ENCODE measurements around the gene TMEM181.
"Not testable (repeated sequence)": the region's sequence is repeated elsewhere in the genome, so short reads cannot be mapped to it uniquely, and the experiment has no call there.

TMEM181 gene

DNA sequence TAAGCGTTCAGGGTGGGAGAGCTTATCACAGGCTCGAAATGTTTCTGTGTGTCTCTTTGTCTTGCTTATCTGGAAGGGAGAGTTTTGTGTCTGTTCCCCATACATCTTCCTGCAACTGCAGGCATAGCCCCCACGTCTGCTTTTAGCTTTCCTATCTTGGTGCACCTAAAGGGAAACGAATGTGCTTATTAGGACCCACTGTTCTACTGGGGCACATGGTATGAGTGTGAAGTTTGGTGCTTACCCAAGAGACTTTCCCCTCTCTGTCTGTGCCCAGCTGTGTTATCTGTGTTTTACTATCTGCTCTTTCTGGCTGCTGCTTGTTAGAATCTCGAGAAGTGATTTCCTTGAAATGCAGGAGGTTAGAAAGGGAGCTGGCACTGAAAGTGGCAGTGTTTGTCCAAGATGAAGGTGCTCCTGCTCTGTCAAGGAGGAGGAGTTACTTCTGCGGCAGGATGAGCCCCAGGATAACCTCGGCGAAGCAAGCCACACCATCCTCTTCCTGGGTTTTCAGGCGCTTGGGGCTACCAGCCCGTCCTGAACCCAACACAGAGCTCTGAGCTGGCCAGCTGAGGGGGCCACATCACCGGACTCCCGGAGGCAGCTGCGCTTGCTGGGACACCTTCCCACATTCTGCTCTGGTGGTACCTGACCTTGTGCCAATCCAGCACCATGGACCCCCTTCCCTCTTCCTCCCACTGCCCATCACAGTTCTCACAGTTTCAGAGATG lies 61.2 kb downstream of the TMEM181 start:
- no peak for DNase-seq

DNA sequence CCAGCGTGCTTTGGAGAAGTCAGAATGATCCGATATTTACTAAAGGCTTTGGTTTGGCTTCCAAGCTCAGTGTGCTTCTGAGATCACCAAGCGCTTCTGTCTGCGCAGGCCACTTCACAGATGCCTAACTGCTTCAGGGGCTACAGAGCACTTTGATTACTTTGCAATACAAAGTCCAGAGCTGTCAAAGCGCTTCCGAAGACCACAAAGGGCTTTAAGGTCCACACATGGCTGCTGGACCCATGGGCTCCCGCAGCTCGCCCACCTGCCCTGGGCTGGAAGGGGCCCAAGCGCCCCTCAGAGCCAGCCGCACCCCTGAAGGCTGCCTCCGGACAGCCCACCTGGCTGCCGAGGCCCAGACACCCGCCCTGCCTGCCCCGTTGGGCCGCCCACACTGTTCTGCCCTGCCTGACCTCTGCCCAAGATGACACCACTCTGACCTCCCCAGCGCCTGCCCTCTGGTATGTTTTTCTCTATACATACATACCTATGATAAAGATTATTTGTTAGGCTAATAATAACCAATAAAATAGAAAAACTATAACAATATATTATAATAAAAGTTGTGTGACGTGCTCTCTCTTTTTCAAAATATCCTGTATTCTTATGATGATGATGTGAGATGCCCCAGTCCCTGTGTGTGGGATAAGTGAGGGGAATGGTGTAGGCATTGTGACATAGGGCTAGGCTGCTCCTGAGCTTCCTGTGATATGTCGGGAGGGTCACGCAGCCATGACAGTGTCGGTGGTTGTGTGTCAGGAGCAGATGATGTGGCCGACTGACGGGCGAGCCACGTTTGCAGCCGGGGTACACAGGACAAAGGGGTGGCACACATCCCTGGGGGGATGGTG lies 62.0 kb downstream of the TMEM181 start:
- DNase-seq: no peak

DNA sequence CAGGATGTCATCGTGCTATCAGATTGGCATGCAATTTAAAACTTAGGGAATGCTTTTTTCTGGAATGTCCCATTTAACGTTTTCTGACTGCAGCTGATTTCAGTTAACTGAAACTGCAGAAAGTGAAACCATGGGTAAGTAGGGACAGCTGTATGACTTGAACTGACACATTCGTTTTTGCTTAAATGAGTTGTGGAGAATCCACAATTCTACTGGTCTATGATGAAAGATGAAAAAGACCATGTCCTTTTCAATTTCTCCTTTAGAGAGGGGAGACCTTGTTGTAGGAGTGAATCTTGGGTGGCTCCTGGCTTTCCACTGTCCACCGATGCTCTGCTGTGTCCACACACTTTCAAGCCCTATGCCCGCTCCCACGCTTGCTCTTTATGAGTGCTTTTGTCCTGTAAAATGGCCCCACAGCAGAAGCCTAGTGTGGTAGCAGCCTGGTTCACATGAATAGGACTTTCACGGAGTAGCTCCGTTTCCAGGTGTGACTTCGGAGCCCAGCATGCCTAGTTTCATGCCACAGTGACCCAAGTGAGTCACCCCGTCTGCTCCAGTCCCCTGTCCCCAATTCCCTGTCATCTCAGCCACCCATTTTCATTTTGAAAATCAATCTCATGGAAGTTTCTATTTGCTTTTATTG lies 62.8 kb downstream of the TMEM181 start:
- DNase-seq: no peak

DNA sequence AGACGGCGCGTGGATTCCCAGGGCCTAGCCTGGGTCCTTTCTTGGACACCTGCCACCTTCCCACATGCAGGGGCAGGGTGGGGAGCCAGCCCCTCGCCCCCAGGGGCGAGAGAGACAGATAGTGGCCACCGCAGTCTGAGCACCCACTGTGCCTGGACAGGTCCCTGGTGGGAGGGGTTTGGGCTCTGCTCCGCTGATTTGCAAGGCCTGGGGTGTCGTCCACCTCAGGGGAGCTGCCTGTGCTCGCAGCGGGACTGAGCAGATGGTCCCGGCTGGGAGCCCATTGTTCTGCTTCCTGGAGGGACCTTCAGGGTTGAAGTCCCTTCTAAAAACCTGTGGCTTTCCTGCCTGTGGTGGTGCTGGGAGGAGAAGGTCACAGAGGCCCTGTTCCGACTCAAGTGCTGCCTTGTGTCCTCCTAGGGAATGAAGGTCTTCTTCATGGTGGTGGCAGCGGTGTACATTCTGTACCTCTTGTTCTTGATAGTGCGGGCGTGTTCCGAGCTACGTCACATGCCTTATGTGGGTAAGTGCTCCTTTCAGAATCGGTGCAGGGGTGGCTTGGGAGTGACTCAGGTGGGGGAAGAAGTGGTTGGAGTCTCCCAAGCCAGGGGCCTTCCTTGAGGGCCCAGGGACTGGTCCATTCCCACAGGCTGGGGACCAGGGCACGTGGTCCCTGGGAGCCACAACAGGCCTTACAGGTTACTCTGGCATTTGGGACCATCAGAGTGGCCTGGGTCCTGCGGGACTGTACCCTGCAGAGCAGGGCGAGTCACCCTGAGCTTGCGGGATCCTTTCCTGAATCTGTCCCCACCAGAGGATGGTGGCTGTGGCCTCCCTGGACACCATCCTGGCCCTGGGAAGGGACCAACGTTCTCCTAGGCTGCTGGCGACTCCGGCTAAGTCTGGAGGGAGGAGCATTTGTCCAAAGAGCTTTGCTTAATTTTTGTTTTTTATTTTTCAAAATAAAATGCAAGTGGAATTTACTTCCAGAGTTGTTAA lies 65.1 kb downstream of the TMEM181 start:
- peak in 16 of 56 donors; percentile 5 to 77 (median 32) for DNase-seq

DNA sequence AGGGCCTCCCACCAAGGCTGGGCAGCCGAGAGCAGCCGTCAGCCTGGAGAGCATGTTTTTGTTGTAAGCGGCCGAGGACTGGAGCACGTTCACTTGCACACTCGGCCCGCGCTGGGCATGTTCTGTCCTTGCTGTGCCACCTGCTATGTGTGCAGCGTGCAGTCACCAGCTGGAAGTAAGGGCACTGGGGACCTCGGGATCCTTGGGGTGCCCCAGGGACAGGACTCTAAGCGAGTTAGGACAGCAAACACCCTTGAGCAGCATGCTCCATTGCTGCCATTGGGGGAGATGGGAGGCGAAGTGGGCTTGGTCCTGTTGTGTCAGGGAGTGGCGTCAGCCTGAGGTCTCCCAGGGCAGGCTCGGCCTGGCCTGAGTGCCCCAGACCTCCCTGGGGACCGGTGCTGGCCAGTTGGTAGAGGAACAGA lies 66.0 kb downstream of the TMEM181 start:
- DNase-seq: no peak

DNA sequence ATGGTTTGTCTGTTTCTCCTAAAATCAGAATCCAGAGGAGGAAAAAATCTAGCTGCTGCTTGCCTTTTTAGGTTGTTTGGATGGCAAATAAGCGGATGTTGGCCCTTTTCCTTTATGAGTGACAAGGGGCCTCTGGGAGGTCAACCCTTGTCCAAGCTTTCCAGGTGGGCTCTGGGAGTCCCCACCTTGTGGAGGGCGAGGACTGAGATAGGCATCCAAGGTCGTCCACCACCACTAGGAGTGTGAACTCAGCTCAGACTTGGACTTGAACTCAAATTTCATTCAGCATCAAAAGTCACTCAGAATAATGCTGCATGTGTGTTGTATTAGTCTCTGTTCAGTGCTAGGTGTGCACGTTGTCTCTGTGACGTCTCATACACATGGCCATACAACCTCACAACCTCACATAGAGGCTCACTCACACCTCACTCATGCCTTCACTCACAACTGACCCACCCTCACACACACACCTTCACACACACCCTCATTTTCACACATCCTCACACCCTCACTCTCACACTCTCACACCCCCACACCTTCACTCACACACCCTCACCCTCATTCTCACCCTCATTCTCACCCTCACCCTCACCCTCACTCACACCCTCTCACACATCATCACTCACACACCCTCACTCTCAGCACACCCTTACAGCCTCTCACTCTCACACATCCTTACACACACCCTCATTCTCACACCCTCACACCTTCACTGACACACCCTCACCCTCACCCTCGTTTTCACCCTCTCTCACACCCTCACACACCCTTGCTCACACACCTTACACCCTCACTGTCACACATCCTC lies 66.7 kb downstream of the TMEM181 start:
- DNase-seq: no peak

DNA sequence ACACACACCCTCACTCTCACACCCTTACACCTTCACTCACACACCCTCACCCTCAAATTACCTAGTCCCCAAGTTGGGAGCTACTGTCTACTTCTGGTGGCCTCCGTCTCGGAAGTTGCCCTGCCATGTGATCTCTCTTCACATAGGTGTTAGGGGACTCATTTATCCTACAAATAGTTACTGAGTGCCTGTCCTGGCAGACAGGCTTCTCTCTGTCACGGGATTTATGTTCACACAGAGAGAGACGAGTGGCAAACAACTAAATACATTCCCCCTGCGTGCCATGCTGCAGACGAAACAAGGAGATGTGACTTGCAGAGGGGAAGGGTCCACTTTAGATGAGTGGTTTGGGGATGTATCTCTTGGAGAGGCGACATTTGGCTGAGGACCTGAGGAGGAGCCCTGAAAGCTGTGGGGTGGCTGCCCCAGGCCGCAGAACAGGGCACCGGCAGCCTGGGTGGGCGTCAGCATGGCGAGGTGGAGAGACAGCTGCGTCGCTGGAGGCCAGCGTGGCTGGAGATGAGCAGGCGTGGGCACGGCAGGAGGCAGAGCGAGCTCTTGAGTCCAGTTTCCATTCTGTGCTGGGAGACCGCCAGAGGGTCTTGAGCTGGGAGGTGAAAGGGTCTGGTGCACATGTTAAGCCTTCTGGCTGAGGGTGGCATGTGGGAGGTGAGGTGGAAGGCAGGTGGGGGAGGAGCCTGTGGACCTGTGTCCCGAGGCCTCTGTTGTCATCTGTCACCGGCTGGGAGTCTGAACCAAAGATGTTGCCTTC lies 67.5 kb downstream of the TMEM181 start:
- no peak for DNase-seq

DNA sequence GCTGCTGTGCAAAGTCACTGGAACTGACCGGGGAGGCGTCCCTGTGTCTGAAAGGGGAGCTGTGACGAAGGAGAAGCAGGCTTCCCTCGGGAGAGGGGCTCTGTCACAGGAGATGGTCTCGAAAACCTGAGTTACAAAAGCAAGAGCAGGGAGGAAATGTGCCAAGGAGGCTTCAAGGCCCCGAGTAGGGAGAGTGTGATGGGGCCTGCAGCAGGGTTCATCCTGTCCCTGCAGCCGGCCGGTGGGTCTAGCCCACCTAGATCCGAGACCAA lies 68.0 kb downstream of the TMEM181 start:
- DNase-seq: no peak

DNA sequence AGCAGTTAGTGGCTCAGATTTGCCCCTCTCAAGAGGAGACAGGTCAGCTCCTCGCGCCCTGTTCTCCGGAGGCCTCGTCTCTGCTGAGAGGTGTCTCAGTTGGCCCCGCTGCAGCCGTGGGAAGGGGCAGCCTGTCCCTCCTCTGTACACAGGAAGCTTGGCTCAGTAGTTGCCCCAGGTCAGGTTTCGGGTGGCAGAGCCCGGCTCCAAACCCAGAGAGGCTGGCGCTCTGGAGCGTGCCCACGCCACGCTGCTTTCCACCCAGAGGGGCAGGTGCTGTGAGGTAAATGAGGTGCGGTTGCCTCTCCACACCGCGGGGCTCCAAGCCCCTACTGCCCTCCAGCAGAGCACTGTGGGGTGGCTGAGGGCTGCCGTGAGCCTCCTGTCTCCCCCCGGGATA lies 68.7 kb downstream of the TMEM181 start:
- DNase-seq: no peak

DNA sequence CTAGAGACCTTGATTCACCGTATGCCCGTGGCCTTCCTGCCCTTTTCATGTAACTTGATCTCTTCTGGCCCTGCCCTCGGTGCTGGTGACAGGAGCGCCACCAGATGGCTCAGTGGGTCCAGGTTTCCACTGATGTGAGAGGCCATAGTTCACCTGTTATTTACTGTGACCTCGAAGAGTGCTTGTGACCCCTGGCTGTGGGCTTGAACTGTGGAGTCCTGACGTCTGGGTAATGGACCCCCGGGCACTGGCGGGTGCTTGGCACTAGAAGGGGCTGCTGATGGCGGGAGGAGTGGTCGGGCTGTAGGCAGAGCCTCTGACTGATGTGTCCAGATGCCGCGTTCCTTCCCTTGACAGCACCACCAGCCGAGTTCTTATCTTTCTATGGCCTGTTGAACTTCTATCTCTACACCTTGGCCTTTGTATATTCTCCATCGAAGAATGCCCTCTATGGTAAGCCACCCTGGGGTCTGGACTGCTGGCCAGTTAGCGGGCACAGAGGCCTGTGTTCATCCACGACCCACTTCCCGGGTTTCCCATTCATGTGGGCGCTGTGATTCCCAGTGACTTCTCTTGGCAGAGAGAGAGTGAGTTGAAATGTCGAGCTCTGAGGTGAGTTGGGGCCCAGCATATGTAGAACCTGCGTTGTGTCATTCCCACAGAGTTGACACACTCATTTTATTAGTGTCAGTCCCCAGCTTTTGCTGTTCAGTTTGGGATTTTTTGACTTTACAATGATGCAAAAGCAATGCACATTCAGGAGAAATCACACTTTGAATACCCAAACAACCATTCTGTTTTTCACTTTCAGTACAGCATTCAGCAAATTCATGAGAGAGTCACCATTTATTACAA lies 69.7 kb downstream of the TMEM181 start:
- DNase-seq: no peak

DNA sequence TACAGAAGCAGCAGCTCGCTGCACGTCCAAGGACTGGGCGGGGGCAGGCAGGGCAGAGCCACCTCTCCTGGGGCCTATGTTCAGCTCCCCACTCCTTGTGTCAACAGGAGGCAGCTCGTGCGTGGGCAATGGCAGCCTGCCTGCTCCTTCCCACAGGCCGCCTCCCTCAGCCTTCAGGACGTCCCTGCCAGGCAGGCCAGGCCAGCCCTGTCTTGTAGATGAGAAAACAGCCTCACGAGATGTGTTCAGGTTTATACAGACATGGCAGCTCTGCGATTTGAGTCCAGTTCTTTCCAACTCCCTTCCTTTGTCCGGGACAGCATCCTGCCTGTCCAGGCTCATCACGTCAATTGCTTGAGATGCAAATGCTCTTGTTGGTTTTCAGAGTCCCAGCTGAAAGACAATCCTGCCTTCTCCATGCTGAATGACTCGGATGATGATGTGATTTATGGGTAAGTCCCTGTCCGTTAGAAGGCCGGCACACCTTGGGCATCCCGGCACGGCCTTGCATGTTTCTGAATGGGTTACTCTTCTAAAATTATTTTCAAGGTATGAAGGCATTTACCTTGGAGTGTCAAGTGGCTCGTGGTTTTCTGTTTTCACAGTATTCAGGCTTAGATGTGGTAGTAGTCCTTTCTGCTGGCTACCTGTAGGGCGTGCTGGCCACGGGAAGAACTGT lies 71.2 kb downstream of the TMEM181 start:
- DNase-seq: no peak

DNA sequence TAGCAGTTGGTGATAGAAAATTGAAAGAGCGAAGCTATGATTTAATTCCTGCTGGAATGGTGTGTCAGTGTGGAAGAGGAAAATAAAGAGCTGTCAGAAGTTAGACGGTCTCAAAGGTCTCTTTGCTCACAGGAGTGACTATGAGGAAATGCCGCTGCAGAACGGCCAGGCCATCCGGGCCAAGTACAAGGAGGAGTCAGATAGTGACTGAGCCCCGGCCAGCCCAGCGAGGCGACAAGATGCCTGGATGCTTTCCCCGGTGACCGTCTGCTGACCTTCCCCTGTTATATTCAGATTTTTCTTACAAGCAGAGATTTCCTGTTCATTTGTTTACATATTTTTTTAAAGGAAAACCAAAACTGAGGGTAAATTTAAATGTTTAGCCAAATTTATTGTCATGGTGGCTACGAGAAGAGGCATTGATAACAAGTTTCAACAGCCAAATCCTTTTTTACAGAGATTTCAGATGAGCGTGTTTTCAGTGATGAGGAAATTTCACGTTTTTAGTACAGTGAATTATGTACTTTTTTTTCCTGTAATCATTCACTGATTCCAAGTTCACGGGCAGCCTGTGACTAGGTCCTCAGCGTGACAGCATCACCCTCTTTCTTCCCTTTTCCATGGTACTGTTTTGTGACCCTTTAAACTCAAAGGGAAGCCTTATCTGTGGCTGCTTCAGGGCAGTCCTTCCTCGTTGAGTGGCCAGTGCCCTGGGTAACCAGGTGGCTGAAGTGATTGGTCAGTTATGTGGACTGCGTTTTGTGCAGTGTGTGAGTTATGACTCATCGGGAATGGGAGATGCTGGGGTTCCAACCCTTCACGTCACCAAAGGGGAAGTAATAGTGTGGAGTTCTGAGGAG lies 72.0 kb downstream of the TMEM181 start:
- no peak for DNase-seq

DNA sequence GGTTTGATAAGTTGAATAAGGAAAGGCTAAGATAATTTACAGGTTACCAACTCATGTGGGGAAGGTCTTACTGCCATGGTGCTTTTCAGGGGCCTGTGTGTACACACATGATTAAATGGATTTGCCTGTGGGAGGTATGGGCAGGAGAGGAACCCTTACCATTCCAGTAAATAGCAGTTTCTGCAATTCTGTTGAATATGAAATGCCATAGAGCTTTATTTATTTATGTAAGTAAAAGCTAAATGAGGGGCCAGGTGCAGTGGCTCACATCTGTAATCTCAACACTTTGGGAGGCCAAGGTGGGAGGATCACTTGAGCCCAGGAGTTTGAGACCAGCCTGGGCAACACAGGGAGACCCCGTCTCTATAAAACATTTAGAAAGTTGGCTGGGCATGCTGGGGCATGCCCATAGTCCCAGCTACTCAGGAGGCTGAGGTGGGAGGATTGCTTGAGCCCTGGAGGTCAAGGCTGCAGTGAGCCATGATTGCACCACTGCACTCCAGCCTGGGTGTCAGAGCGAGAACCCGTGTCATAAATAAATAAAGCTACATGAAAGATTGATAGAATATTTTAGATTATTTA lies 72.7 kb downstream of the TMEM181 start:
- DNase-seq: not testable (repeated sequence)

DNA sequence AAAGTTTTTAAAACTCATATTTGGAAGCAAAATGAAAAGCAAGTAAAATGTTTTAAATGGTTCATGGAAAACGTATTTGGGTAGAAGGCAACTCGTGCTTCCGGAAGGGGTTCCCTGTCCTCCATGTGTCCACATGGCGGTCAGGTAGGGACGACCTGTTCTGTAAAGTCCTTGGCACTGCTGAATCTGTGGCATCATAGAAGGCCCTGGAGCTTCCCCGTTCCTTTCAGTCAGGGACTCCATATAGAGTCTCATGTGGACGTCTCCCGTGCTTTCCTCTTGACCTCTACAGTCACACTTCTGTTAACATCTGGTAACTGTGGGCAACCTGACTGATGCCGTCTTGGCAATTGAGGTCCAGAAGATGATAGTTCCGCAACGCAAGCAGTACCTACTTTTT lies 73.2 kb downstream of the TMEM181 start:
- DNase-seq: no peak

DNA sequence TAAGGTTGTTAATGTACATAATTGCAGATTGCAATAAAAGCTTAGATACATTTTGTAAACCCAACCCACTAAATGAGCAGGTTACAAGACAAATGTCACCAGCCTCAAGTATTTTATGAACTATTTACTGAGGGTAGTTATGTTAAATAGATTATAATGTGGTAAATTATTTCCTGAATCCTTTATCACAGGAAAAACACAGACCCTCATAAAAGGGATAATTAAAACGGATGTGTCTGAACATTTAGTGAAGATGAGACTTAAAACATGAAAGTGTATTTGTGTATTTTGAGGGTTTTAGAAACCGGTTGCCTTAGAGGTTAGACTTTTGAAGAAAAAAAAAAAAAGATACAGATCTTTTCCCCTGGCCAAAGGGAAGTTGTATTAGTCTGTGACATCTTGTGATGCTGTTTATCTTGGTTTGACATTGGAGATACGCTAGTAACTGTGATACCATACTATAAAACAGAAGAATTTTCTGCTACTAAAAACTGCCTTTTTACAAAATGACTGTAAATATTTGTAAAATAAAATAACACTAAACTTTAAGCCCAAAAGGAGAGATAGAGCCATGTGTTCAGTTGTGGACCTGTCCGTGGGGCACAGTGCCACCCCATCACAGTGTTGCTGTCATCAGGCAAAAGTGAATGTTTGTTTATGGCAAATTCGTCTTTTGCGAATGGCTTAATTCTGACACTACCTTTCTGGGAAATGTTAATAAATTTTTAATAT lies 75.0 kb downstream of the TMEM181 start:
- no peak for DNase-seq
